Measurements from ENCODE around the gene RBMS3. TPM values are rescaled to one million over a fixed set of nuclear protein-coding genes. Genes with fewer than 3 reads are reported as not detected.

The RBMS3 gene
- total RNA-seq, 2 donors from 2014 or later: 27.3 to 51.4 TPM

DNA sequence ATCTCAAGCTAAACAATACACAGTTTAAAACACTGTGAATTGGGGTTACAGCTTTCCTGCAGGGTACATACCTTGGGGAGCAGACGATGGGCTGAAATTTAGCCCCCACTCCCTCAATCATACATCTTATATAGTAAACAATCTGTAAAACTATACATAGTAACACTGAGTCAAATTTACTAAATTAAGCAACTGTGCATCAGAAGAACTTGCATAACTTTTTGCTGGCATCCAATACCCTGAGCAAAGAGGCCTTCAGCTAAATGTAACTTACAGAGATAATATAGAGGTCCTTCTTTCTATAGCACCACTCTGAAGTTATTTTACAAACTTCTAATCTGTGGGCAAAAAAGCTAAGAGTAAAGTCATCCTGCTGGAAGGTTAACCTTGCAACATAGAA, 721.9 kb downstream of the RBMS3 start:
- TF ChIP-seq, protein P1, sequence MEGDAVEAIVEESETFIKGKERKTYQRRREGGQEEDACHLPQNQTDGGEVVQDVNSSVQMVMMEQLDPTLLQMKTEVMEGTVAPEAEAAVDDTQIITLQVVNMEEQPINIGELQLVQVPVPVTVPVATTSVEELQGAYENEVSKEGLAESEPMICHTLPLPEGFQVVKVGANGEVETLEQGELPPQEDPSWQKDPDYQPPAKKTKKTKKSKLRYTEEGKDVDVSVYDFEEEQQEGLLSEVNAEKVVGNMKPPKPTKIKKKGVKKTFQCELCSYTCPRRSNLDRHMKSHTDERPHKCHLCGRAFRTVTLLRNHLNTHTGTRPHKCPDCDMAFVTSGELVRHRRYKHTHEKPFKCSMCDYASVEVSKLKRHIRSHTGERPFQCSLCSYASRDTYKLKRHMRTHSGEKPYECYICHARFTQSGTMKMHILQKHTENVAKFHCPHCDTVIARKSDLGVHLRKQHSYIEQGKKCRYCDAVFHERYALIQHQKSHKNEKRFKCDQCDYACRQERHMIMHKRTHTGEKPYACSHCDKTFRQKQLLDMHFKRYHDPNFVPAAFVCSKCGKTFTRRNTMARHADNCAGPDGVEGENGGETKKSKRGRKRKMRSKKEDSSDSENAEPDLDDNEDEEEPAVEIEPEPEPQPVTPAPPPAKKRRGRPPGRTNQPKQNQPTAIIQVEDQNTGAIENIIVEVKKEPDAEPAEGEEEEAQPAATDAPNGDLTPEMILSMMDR (IDR thresholded peaks at IDR 0.05): no peak
- Histone ChIP-seq H3K4me1 (peaks cover 0 to 4% of the 10 kb centered on the region in 2 donors), H3K4me3 (no peak overlapping the region), H3K36me3 (no peaks in the 10 kb centered on the region), H3K9me3 (no peaks in the 10 kb centered on the region), H3K27me3 (no peaks in the 10 kb centered on the region), H3K27ac (no peak overlapping the region)
- DNase-seq (ENCODE audit: low spot score): no peak

DNA sequence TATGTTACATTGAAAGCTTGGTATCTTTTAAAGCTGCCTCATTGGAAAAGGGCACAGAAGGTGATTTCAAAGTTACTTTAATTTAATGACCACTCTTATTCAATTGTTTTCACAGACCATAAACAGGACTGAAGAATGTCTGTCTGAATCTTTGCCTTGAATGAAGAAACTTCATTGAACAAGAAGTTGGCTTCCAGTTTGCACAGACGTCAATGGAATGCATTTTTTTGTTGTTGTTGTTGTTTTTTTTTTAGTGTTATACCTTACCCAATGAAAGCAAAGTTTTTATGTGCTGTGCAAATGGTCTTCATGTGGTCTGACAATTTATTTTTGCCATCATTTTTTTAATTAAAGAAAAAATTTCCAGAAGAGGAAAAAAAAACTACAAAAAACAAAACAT, 722.9 kb downstream of the RBMS3 start:
- H3K27me3 ChIP-seq: no peaks in the 10 kb centered on the region
- DNase-seq (ENCODE audit: low spot score): no peak
- no peak overlapping the region for H3K27ac ChIP-seq
- no peak overlapping the region for H3K4me3 ChIP-seq
- peaks cover 0 to 5% of the 10 kb centered on the region in 2 donors for H3K4me1 ChIP-seq
- no peaks in the 10 kb centered on the region for H3K36me3 ChIP-seq
- TF ChIP-seq, protein P1 (IDR thresholded peaks at IDR 0.05): no peak
- H3K9me3 ChIP-seq: no peaks in the 10 kb centered on the region

DNA sequence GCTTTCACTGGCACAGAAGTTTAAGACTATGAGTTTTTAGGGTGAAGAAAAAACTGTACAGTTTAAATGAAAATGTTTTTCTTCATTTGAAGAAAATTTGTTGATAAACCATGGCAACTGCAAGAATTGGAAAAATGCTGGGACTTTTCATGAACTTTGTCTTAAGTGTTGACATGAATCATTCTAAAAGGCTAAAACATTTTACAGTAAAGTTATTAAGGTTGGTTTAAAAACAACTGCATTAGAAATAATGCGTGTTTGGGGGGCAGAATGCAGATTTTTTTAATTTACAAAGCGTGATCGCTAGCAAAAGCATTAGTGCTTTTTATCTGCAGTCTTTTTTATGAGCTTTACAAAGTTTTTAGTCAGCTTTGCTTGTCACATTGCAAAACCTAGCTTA, 723.6 kb downstream of the RBMS3 start:
- Histone ChIP-seq H3K36me3 (no peaks in the 10 kb centered on the region), H3K27ac (no peak overlapping the region), H3K4me3 (no peak overlapping the region), H3K4me1 (peaks cover 0 to 5% of the 10 kb centered on the region in 2 donors), H3K27me3 (no peaks in the 10 kb centered on the region), H3K9me3 (no peaks in the 10 kb centered on the region)
- TF ChIP-seq, protein P1 (IDR thresholded peaks at IDR 0.05): no peak
- no peak for DNase-seq (ENCODE audit: low spot score)

DNA sequence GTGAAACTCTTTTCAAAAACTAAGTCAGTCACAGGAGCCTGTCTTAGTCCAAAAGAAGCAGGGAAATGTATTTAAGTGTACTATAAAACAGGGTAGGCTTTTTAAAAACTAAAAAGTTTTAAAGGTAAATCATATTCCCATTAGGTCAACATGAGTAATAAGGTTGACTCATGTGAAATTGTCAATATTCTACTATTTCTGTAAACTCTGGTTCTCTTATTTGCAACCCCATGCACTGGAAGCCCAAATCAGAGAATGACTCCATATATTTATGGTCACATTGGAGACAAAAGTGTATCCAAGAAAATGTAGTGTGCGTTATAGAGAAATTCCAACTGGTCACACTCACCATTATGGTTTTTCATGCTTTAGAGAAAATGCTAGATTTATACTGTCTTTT, 725.2 kb downstream of the RBMS3 start:
- DNase-seq (ENCODE audit: low spot score): no peak

DNA sequence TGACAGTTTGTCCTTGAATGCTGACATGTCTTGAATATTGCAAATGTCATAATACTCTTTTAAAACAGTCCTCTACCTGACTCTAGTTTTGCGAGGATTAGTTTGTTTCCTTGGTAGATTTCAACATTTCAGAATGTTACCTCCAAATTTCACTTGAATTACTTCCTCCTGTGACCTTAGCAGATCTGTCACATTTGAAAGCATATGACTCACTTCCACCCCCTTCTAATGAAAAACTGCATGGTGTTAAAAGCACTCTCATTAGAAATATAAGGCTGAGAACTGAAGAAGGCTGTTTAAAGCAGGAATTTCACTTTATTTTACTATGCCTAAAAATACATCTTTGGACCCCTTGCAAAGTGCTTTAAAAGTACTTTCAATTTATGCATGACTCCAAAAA, 726.8 kb downstream of the RBMS3 start:
- H3K9me3 ChIP-seq: no peaks in the 10 kb centered on the region
- DNase-seq (ENCODE audit: low spot score): no peak
- H3K4me3 ChIP-seq: no peak overlapping the region
- no peaks in the 10 kb centered on the region for H3K36me3 ChIP-seq
- no peaks in the 10 kb centered on the region for H3K27me3 ChIP-seq
- H3K4me1 ChIP-seq: peaks cover 0 to 5% of the 10 kb centered on the region in 2 donors
- no peak overlapping the region for H3K27ac ChIP-seq
- TF ChIP-seq, protein P1 (IDR thresholded peaks at IDR 0.05): no peak

More for the DNA sequence above, 725.2 kb downstream of the RBMS3 start:
- H3K27ac ChIP-seq: no peak overlapping the region
- H3K36me3 ChIP-seq: no peaks in the 10 kb centered on the region
- H3K27me3 ChIP-seq: no peaks in the 10 kb centered on the region
- no peaks in the 10 kb centered on the region for H3K9me3 ChIP-seq
- no peak overlapping the region for H3K4me3 ChIP-seq
- TF ChIP-seq, protein P1 (IDR thresholded peaks at IDR 0.05): no peak
- peaks cover 0 to 5% of the 10 kb centered on the region in 2 donors for H3K4me1 ChIP-seq

DNA sequence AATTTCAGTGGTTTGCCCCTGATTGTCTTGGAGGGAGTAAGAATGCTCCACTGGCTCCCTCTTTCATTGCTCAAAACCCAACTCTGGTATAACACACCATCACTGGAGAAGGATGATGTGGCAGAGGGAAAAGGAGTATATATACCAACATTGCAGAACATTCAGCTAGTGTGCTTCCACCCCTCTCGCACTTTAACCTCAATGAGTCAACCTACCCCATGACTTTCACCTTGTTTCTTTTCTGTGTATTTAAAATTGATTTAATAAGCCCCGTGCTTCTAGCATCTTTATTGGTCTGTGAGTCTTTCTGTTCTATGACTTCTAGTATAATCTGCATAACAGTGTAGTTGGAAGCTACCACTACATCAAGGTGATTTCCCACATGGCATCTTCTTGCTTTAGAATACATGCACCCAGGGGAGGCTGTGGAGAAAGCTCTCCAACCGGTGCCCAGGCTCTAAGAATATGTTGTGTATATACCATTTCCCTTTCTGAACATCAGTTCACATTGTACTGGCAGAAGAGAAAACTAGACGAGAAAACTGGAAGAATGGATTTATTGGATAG, 730.4 kb downstream of the RBMS3 start:
- no peak for DNase-seq (ENCODE audit: low spot score)
- TF ChIP-seq, protein P1 (IDR thresholded peaks at IDR 0.05): no peak
- H3K27me3 ChIP-seq: no peaks in the 10 kb centered on the region
- H3K9me3 ChIP-seq: no peaks in the 10 kb centered on the region
- H3K4me3 ChIP-seq: no peak overlapping the region
- peaks cover 0 to 5% of the 10 kb centered on the region in 2 donors for H3K4me1 ChIP-seq
- no peak overlapping the region for H3K27ac ChIP-seq
- H3K36me3 ChIP-seq: no peaks in the 10 kb centered on the region
